GM23248 (cell line): Measurements from ENCODE around the gene OCIAD1.

ENCODE experiments used
- EZH2 ChIP-seq: fragments of 200-600 bp; sonication (generic); IDR thresholded peaks from 2 replicates; pipeline ENCODE4 v1.6.1; 2018; ENCODE audit warnings: antibody characterized with exemption, mild to moderate bottlenecking; ENCODE audit not compliant: insufficient read depth, poor library complexity, severe bottlenecking
- EZH2phosphoT487 ChIP-seq: fragments of 200-600 bp; sonication (generic); IDR thresholded peaks from 2 replicates; pipeline ENCODE4 v1.6.1; 2018; ENCODE audit warnings: antibody characterized with exemption, moderate library complexity, mild to moderate bottlenecking, low read depth; ENCODE audit not compliant: insufficient read depth

DNA sequence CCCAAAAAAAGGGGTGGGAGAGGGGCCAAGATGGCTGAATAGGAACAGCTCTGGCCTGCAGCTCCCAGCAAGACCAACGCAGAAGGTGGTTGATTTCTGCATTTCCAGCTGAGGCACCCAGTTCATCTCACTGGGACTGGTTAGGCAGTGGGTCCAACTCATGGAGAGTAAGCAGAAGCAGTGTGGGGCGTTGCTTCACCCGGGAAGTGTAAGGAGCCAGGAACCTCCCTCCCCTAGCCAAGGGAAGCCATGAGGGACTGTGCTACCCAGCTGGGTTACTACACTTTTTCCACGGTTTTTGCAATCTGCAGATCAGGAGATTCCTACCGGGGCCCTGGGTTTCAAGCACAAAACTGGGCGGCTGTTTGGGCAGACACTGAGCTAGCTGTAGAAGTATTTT lies 13.9 kb upstream of the OCIAD1 start:
- TF ChIP-seq EZH2phosphoT487, result no peak
- no peak for TF ChIP-seq EZH2
